Measurements from ENCODE around the gene DNAJB4. TPM values are rescaled to one million over a fixed set of nuclear protein-coding genes. Genes with fewer than 3 reads are reported as not detected.

DNAJB4 gene
- total RNA-seq, 1 donor from 2014 or later = 40.6 TPM

DNA sequence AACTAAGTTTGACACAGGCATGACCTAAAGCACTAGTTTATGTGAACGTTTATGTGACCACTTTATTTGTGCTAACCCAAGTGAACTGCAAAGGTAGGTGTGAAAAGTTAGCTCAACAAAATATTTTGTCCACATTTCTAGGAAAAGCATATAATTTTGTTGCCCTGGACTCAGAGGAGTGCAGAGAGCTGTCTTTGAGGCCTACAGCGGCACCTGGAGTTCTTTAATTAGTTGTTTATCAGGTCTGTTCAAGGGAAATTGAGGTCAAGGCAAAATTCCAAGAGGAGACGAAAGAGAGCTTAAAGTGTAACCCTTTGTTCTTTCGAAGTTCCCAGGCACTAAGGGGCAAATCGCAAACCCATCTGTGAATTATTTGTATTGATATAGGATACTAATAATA is 42.4 kb downstream of the DNAJB4 start:
- Histone ChIP-seq H3F3A (ENCODE audit: low read depth) (no peaks in the 10 kb centered on the region), H3K9ac (no peak overlapping the region), H3K27ac (no peak overlapping the region), H4K20me1 (ENCODE audit: low read depth) (peaks cover 12% of the 10 kb centered on the region), H2AFZ (replicated peaks) (no peak overlapping the region), H3K27me3 (peaks cover 64% of the 10 kb centered on the region), H3K4me3 (no peak overlapping the region), H3K4me2 (no peak overlapping the region), H3K79me2 (ENCODE audit: low read depth) (no peaks in the 10 kb centered on the region), H3K4me1 (peaks cover 14% of the 10 kb centered on the region), H3K9me3 (ENCODE audit: low read depth) (no peaks in the 10 kb centered on the region), H3K36me3 (no peaks in the 10 kb centered on the region)
- Mint-ChIP-seq H3K9me3 (no peaks in the 10 kb centered on the region), H3K4me3 (no peak overlapping the region), H3K27me3 (ENCODE audit: insufficient read depth, low read depth) (peaks cover 41% of the 10 kb centered on the region), H3K27ac (no peak overlapping the region), H3K36me3 (no peaks in the 10 kb centered on the region), H3K4me1 (peaks cover 9% of the 10 kb centered on the region)
- DNase-seq (ENCODE audit: low spot score) = no peak
- TF ChIP-seq EZH2phosphoT487 (IDR thresholded peaks at IDR 0.05) (no peak), EZH2 (IDR thresholded peaks at IDR 0.05) (no peak)
- TF ChIP-seq, protein P1, sequence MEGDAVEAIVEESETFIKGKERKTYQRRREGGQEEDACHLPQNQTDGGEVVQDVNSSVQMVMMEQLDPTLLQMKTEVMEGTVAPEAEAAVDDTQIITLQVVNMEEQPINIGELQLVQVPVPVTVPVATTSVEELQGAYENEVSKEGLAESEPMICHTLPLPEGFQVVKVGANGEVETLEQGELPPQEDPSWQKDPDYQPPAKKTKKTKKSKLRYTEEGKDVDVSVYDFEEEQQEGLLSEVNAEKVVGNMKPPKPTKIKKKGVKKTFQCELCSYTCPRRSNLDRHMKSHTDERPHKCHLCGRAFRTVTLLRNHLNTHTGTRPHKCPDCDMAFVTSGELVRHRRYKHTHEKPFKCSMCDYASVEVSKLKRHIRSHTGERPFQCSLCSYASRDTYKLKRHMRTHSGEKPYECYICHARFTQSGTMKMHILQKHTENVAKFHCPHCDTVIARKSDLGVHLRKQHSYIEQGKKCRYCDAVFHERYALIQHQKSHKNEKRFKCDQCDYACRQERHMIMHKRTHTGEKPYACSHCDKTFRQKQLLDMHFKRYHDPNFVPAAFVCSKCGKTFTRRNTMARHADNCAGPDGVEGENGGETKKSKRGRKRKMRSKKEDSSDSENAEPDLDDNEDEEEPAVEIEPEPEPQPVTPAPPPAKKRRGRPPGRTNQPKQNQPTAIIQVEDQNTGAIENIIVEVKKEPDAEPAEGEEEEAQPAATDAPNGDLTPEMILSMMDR (IDR thresholded peaks at IDR 0.05) = no peak

DNA sequence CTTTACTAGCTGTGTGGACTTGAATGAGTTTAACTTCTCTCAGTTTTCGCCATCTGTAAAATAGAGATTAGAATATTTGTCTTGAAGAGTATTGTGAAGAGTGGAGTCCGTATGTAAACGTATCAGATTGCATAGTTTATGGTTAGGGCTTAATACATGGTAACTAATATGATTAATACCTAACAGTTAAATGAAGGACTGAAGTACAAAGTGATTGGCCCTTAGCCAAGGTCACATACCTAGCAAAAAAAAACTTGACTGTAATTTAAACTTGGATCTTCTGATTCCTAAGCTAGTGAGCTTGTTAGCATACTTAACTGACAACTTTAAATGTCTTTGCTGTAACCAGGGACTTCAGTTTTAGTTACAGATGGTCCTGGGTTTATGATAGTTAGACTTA is 42.9 kb downstream of the DNAJB4 start:
- no peaks in the 10 kb centered on the region for H3K9me3 ChIP-seq (ENCODE audit: low read depth)
- no peaks in the 10 kb centered on the region for H3K79me2 ChIP-seq (ENCODE audit: low read depth)
- peaks cover 12% of the 10 kb centered on the region for H4K20me1 ChIP-seq (ENCODE audit: low read depth)
- H3K27ac ChIP-seq = no peak overlapping the region
- Mint-ChIP-seq H3K36me3 (no peaks in the 10 kb centered on the region), H3K27ac (no peak overlapping the region), H3K4me3 (no peak overlapping the region), H3K9me3 (no peaks in the 10 kb centered on the region), H3K4me1 (peaks cover 9% of the 10 kb centered on the region), H3K27me3 (ENCODE audit: insufficient read depth, low read depth) (peaks cover 42% of the 10 kb centered on the region)
- H3K4me3 ChIP-seq = no peak overlapping the region
- DNase-seq (ENCODE audit: low spot score) = no peak
- peaks cover 14% of the 10 kb centered on the region for H3K4me1 ChIP-seq
- H2AFZ ChIP-seq (replicated peaks) = no peak overlapping the region
- H3K36me3 ChIP-seq = no peaks in the 10 kb centered on the region
- H3F3A ChIP-seq (ENCODE audit: low read depth) = no peaks in the 10 kb centered on the region
- H3K4me2 ChIP-seq = no peak overlapping the region
- H3K9ac ChIP-seq = no peak overlapping the region
- peaks cover 63% of the 10 kb centered on the region for H3K27me3 ChIP-seq
- TF ChIP-seq EZH2phosphoT487 (IDR thresholded peaks at IDR 0.05) (no peak), EZH2 (IDR thresholded peaks at IDR 0.05) (no peak)
- TF ChIP-seq, protein P1 (IDR thresholded peaks at IDR 0.05) = no peak

DNA sequence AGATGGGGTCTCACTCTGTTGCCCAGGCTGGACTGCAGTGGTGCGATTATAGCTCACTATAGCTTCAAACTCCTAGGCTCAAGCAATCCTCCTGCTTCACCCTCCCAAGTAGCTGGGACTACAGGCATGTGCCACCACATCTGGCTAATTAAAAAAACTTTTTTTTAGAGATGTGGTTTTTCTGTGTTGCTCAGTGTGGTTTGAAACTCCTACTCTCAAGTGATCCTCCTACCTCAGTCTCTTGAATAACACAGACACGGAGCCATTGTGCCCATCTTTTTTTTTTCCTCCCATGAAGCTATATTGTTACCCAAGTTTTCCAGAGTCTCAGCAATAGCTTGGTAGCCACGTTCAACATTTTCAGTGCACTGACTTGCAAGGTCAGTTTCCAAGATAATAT is 43.7 kb downstream of the DNAJB4 start:
- Histone ChIP-seq H2AFZ (replicated peaks) (no peak overlapping the region), H3F3A (ENCODE audit: low read depth) (no peaks in the 10 kb centered on the region), H3K4me3 (no peak overlapping the region), H3K9ac (no peak overlapping the region), H3K4me2 (no peak overlapping the region), H3K36me3 (no peaks in the 10 kb centered on the region), H3K27ac (no peak overlapping the region), H3K79me2 (ENCODE audit: low read depth) (no peaks in the 10 kb centered on the region), H3K4me1 (peaks cover 14% of the 10 kb centered on the region), H4K20me1 (ENCODE audit: low read depth) (peaks cover 12% of the 10 kb centered on the region), H3K27me3 (peaks cover 55% of the 10 kb centered on the region), H3K9me3 (ENCODE audit: low read depth) (no peaks in the 10 kb centered on the region)
- peaks cover 9% of the 10 kb centered on the region for H3K4me1 Mint-ChIP-seq
- H3K4me3 Mint-ChIP-seq = no peak overlapping the region
- no peak overlapping the region for H3K27ac Mint-ChIP-seq
- no peak for TF ChIP-seq EZH2phosphoT487 (IDR thresholded peaks at IDR 0.05)
- TF ChIP-seq, protein P1 (IDR thresholded peaks at IDR 0.05) = no peak
- no peak for TF ChIP-seq EZH2 (IDR thresholded peaks at IDR 0.05)
- no peak for DNase-seq (ENCODE audit: low spot score)
- no peaks in the 10 kb centered on the region for H3K9me3 Mint-ChIP-seq
- peaks cover 40% of the 10 kb centered on the region for H3K27me3 Mint-ChIP-seq (ENCODE audit: insufficient read depth, low read depth)
- H3K36me3 Mint-ChIP-seq = no peaks in the 10 kb centered on the region
